K562 (cell line): ENCODE measurements around the gene SURF4. TPM values are rescaled to one million over a fixed set of nuclear protein-coding genes. Genes with fewer than 3 reads are reported as not detected.
A peak's percentile ranks its signal among the peaks of the same experiment; 100 is the strongest.
"Not testable (repeated sequence)": the region's sequence is repeated elsewhere in the genome, so short reads cannot be mapped to it uniquely, and the experiment has no call there.

Source experiments
- ATAC-seq: fragments of 200-7000 bp; cut with Tn5 transposase; 3 replicates; pipeline ENCODE4 v1.9.1; 2020; ENCODE audit warnings: moderate library complexity
- BruUV-seq: library from RNA; stranded (reverse); fragments of 400-500 nt; replicated peaks from 2 replicates; lab custom pipeline; 2021; lab: Mats Ljungman, UMichigan
- CTCF ChIA-PET: fragments of 300-600 bp; formaldehyde crosslinking; extraction: SDS; loops from one replicate; lab custom pipeline; 2021; ENCODE audit warnings: low intra/inter-chr PET ratio; lab: Yijun Ruan, JAX
- POLR2A ChIA-PET: fragments of 300-600, 350-650 bp; sonication (Branson Sonifier 250); formaldehyde crosslinking; extraction: SDS; loops from one replicate; lab custom pipeline; 2021; ENCODE audit warnings: antibody characterized with exemption, inconsistent platforms; lab: Yijun Ruan, JAX
- DNase-seq, 4 experiments: peaks; one replicate each; pipeline versions ENCODE4 v3.0.0 to v3.0.0-alpha.2; 2011 to 2018; ENCODE audit warnings: low spot score in 3 of 4, mixed read lengths in 3 of 4; ENCODE audit errors: extremely low read depth in 1 of 4
- FAIRE-seq: peaks from 2 replicates; lab custom pipeline; 2011; peaks lifted over from hg19 to GRCh38; lab: Jason Lieb, UNC
- H2AFZ ChIP-seq: 2 replicates; pipeline ENCODE4 v1.6.0; 2011; ENCODE audit warnings: low read depth, low read length, control low read depth, inconsistent platforms
- H3K27ac ChIP-seq: fragments of 200-600 bp; 3 replicates; pipeline ENCODE4 v1.8.0; 2011; ENCODE audit warnings: low read depth, mild to moderate bottlenecking, control low read depth, inconsistent platforms, low read length, moderate library complexity, mixed read lengths; ENCODE audit errors: extremely low read depth
- H3K27me3 ChIP-seq, 2 experiments: fragments of 300-600 bp in 1 of 2; 2 replicates in 1 of 2; 3 replicates in 1 of 2; pipeline versions ENCODE4 v1.6.0 to v1.8.0; 2011; ENCODE audit warnings: inconsistent platforms in 2 of 2, low read length in 2 of 2, mild to moderate bottlenecking in 1 of 2, mixed read lengths in 1 of 2, moderate library complexity in 1 of 2; ENCODE audit not compliant: control insufficient read depth in 2 of 2, insufficient read depth in 2 of 2
- H3K36me3 ChIP-seq: fragments of 300-600 bp; 3 replicates; pipeline ENCODE4 v1.8.0; 2011; ENCODE audit warnings: mild to moderate bottlenecking, low read length, inconsistent platforms; ENCODE audit not compliant: control insufficient read depth, insufficient read depth
- H3K4me1 ChIP-seq, 2 experiments: fragments of 200-600 bp in 1 of 2; replicated peaks in 1 of 2; 2 replicates in 1 of 2; 3 replicates in 1 of 2; pipeline versions ENCODE4 v1.5.1 to v1.8.0; 2011; ENCODE audit warnings: inconsistent platforms in 2 of 2, low read length in 2 of 2, mild to moderate bottlenecking in 1 of 2, mixed read lengths in 1 of 2, moderate library complexity in 1 of 2; ENCODE audit not compliant: control insufficient read depth in 2 of 2, insufficient read depth in 2 of 2
- H3K4me2 ChIP-seq: 2 replicates; pipeline ENCODE4 v1.6.1; 2011; ENCODE audit warnings: low read length, control low read depth, inconsistent platforms, mixed read lengths; ENCODE audit not compliant: insufficient read depth
- H3K4me3 ChIP-seq: fragments of 200-600 bp; sonication (generic), shearing (Covaris generic); 2 replicates; pipeline ENCODE4 v1.5.1; 2016; ENCODE audit warnings: control low read depth, inconsistent platforms
- H3K79me2 ChIP-seq: fragments of 200-600 bp; 3 replicates; pipeline ENCODE4 v1.8.0; 2011; ENCODE audit warnings: low read length, inconsistent platforms; ENCODE audit not compliant: control insufficient read depth, insufficient read depth
- H3K9ac ChIP-seq, 2 experiments: 2 replicates each; pipeline versions ENCODE4 v1.6.0 to v1.6.1; 2011; ENCODE audit warnings: low read depth in 2 of 2, low read length in 2 of 2, control low read depth in 1 of 2, inconsistent platforms in 1 of 2, mild to moderate bottlenecking in 1 of 2, mixed read lengths in 1 of 2; ENCODE audit not compliant: insufficient read depth in 1 of 2
- H3K9me1 ChIP-seq: one replicate; pipeline ENCODE4 v1.6.0; 2011; ENCODE audit warnings: inconsistent platforms, mild to moderate bottlenecking, low read length, moderate library complexity; ENCODE audit not compliant: control insufficient read depth, insufficient read depth
- H3K9me3 ChIP-seq: replicated peaks from 2 replicates; pipeline ENCODE4 v1.5.1; 2011; ENCODE audit warnings: low read depth, low read length, inconsistent platforms; ENCODE audit not compliant: control insufficient read depth, insufficient read depth
- H4K20me1 ChIP-seq: replicated peaks from 2 replicates; pipeline ENCODE4 v1.6.1; 2011; ENCODE audit warnings: low read length, inconsistent platforms, mixed read lengths; ENCODE audit not compliant: control insufficient read depth, insufficient read depth
- CEBPB ChIP-seq: fragments of 450-650 bp; IDR thresholded peaks from 2 replicates; pipeline ENCODE4 v1.6.1; 2016; ENCODE audit warnings: missing genetic modification characterization, missing compliant biosample characterization
- E2F8 ChIP-seq: fragments of 450-650 bp; IDR thresholded peaks from 2 replicates; pipeline ENCODE4 v1.7.1; 2018; ENCODE audit warnings: mild to moderate bottlenecking, low read depth; ENCODE audit not compliant: partially characterized antibody
- PHF8 ChIP-seq: fragments of 200-600 bp; sonication (generic); IDR thresholded peaks from 2 replicates; pipeline ENCODE4 v1.6.1; 2012; ENCODE audit warnings: mixed run types, mild to moderate bottlenecking, inconsistent platforms, low read length, moderate library complexity, borderline replicate concordance
- RBFOX2 ChIP-seq: fragments of 200-400 bp; formaldehyde crosslinking; IDR thresholded peaks from 2 replicates; pipeline ENCODE4 v1.6.1; 2017; ENCODE audit warnings: low read depth, mild to moderate bottlenecking, low read length, moderate library complexity
- ZNF395 ChIP-seq: fragments of 200-800 bp; sonication (Bioruptor generic); IDR thresholded peaks from 2 replicates; pipeline ENCODE4 v1.6.1; 2017; ENCODE audit warnings: missing genetic modification characterization, missing compliant biosample characterization
- ZNF766 ChIP-seq: fragments of 200-800 bp; sonication (Bioruptor generic); conservative IDR thresholded peaks from 2 replicates; pipeline ENCODE4 v1.6.1; 2016; ENCODE audit warnings: missing genetic modification characterization, missing compliant biosample characterization
- WGBS: fragments of 100-300 bp; shearing (Covaris generic); methylation state at CpG from one replicate; pipeline ENCODE4 v1.1.6; 2016; ENCODE audit warnings: low coverage, mixed read lengths; ENCODE audit not compliant: insufficient coverage; ENCODE audit errors: missing lambda C conversion rate; 5-methylcytosine and 5-hydroxymethylcytosine counted together
- in situ Hi-C: fragments of 300-500 bp; cut with MboI; formaldehyde crosslinking; loops from 4 replicates; pipeline ENCODE4 v1.15.0; 2018; ENCODE audit warnings: inconsistent platforms, mixed read lengths
- intact Hi-C: fragments of 100-400 bp; cut with micrococcal nuclease; formaldehyde crosslinking; loops from 2 replicates; pipeline ENCODE4 v1.14.2; 2022
- polyA plus RNA-seq, 8 experiments: library from polyadenylated mRNA; depleted of rRNA in 4 of 8; stranded (reverse) in 5 of 8; unstranded in 3 of 8; fragments of >200 nt; fragmentation: Nextera tagmentation in 2 of 8; fragmentation: Illumina TruSeq in 1 of 8; extraction: Ambion mirVana in 2 of 8; extraction: Trizol in 1 of 8; gene quantifications; 2 replicates each; pipeline versions ENCODE4 v1.2.1 to v1.2.3, GENCODE V29; 2011 to 2014; ENCODE audit warnings: inconsistent platforms in 1 of 8, missing spikeins in 1 of 8
- total RNA-seq, 7 experiments: library from RNA; depleted of rRNA in 6 of 7; stranded (reverse); fragments of >200 nt in 6 of 7; fragmentation: Illumina TruSeq in 2 of 7; extraction: Trizol in 2 of 7; gene quantifications; 2 replicates each; pipeline versions ENCODE4 v1.2.1 to v1.2.3, GENCODE V29; 2011 to 2021; ENCODE audit warnings: low replicate concordance in 1 of 7

SURF4 gene
- total and polyA plus RNA-seq, 9 of the 15 experiments (the other 6 are each of a cell fraction or from before 2014, with no cell fraction given) = 8.4 to 176 (median 130) TPM

- peak overlapping the region; percentile 85 to 96; a peak in 3 of 4 replicates for H3K9ac ChIP-seq
- H3K36me3 ChIP-seq = peaks cover 66% of the 10 kb centered on the region
- FAIRE-seq = peak; percentile 48
- peaks cover 39% of the 10 kb centered on the region for H3K79me2 ChIP-seq
- CTCF ChIA-PET = interaction anchor here (0.9 kb wide), 1 partner anchor 150 kb away, joined by 5 read pairs; no protein-coding TSS in a partner anchor
- H2AFZ ChIP-seq, BruUV-seq, H3K27ac ChIP-seq, ATAC-seq, intact Hi-C loops, DNase-seq, H4K20me1 ChIP-seq, H3K9me1 ChIP-seq, H3K27me3 ChIP-seq, H3K9me3 ChIP-seq: not testable (repeated sequence)
- peak overlapping the region; percentile 100 for H3K4me2 ChIP-seq
- H3K4me3 ChIP-seq = peak overlapping the region; percentile 77
- POLR2A ChIA-PET = interaction anchor here (0.8 to 2.3 kb wide), 5 partner anchors 13 to 67 kb away, joined by 3 to 9 read pairs (median 3); partner anchors contain the start of genes MED22 and RPL7A
- peaks cover 6 to 42% of the 10 kb centered on the region in 2 experiments; a peak in 4 of 5 replicates for H3K4me1 ChIP-seq
- peak; percentile 37; the same call in 1 of the 2 replicates for TF ChIP-seq CEBPB (tag)
- WGBS = 20% methylated on average over 11 of the region's 11 CpGs
- in situ Hi-C loops = loop anchor here (5.0 kb wide), 1 partner anchor 148 kb away; no protein-coding TSS in a partner anchor
Observed at GRCh38 chr9:133334888-133335287, 41.0 kb downstream of the SURF4 start.

- Histone ChIP-seq H3K9ac (peak overlapping the region in 1 of 2 experiments; percentile 84; a peak in 2 of 4 replicates), H4K20me1 (peaks cover 4% of the 10 kb centered on the region; the same call in 1 of the 2 replicates), H3K27me3 (no peaks in the 10 kb centered on the region; a peak in 1 of 5 replicates), H3K36me3 (peaks cover 62% of the 10 kb centered on the region), H3K4me1 (peaks cover 6 to 42% of the 10 kb centered on the region in 2 experiments; a peak in 4 of 5 replicates), H3K79me2 (peaks cover 39% of the 10 kb centered on the region), H3K4me2 (no peak overlapping the region), H3K4me3 (peak overlapping the region; percentile 77; the same call in 1 of the 2 replicates), H2AFZ (no peak overlapping the region), H3K9me3 (no peaks in the 10 kb centered on the region), H3K9me1 (no peaks in the 10 kb centered on the region), H3K27ac (no peak overlapping the region)
- intact Hi-C loops = no loop called here
- FAIRE-seq = peak; percentile 23
- in situ Hi-C loops = loop anchor here (5.0 kb wide), 1 partner anchor 147 kb away; no protein-coding TSS in a partner anchor
- no peak for ATAC-seq
- DNase-seq = no peak
- no peak for TF ChIP-seq ZNF395 (CRISPR knock-in tag)
- no peak for TF ChIP-seq PHF8
- 0 out of 2 replicates have a peak, but pooled peaks have one; percentile 33 for TF ChIP-seq RBFOX2
- TF ChIP-seq CEBPB (tag) = no peak
- TF ChIP-seq ZNF766 (CRISPR knock-in tag) = no peak
- TF ChIP-seq E2F8 = no peak
- WGBS = 92% methylated on average over 5 of the region's 6 CpGs
- CTCF ChIA-PET = no interaction called here
- BruUV-seq = no TSS peak
- POLR2A ChIA-PET = interaction anchor here (0.7 to 2.3 kb wide), 3 partner anchors 10 to 26 kb away, joined by 3 to 9 read pairs (median 3); partner anchors contain the start of genes MED22 and RPL7A
Observed at GRCh38 chr9:133334161-133334560, 41.7 kb downstream of the SURF4 start.
